ENCODE measurements around the gene MYH16.
"Not testable (repeated sequence)": the region's sequence is repeated elsewhere in the genome, so short reads cannot be mapped to it uniquely, and the experiment has no call there.

The MYH16 gene

GRCh38 chr7:99324559-99324958 is 51.9 kb downstream of the MYH16 start:
- peaks cover 11% of the 10 kb centered on the region for H3K36me3 ChIP-seq (ENCODE audit: insufficient read depth, insufficient read length, low read length)
- no peak overlapping the region for H3K4me3 ChIP-seq (ENCODE audit: insufficient read length, low read depth)
- no peak for TF ChIP-seq ZNF274 (IDR thresholded peaks at IDR 0.05; ENCODE audit: low read depth, low read length)
- TF ChIP-seq YY1 (IDR thresholded peaks at IDR 0.05; ENCODE audit: insufficient read depth, insufficient read length): no peak
- TF ChIP-seq SUZ12 (IDR thresholded peaks at IDR 0.05; ENCODE audit: extremely low read depth, insufficient read depth, insufficient read length): no peak
- no peaks in the 10 kb centered on the region for H3K9me3 ChIP-seq (ENCODE audit: insufficient read depth, low read length)
- H3K9ac ChIP-seq (ENCODE audit: insufficient read length, low read depth): peak overlapping the region; percentile 99
- no peak for DNase-seq (ENCODE audit: low read depth, low spot score)
- no peaks in the 10 kb centered on the region for H3K27me3 ChIP-seq (ENCODE audit: insufficient read depth, insufficient read length)
- no peaks in the 10 kb centered on the region for H3K4me1 ChIP-seq (ENCODE audit: insufficient read depth, insufficient read length)

GRCh38 chr7:99325001-99325493 is 52.4 kb downstream of the MYH16 start:
- no peaks in the 10 kb centered on the region for H3K27me3 ChIP-seq (ENCODE audit: insufficient read depth, insufficient read length)
- no peaks in the 10 kb centered on the region for H3K4me1 ChIP-seq (ENCODE audit: insufficient read depth, insufficient read length)
- H3K4me3 ChIP-seq (ENCODE audit: insufficient read length, low read depth): peak overlapping the region; percentile 89
- no peak for DNase-seq (ENCODE audit: low read depth, low spot score)
- no peaks in the 10 kb centered on the region for H3K9me3 ChIP-seq (ENCODE audit: insufficient read depth, low read length)
- no peak for TF ChIP-seq YY1 (IDR thresholded peaks at IDR 0.05; ENCODE audit: insufficient read depth, insufficient read length)
- TF ChIP-seq ZNF274 (IDR thresholded peaks at IDR 0.05; ENCODE audit: low read depth, low read length): no peak
- no peak for TF ChIP-seq SUZ12 (IDR thresholded peaks at IDR 0.05; ENCODE audit: extremely low read depth, insufficient read depth, insufficient read length)
- peaks cover 14% of the 10 kb centered on the region for H3K36me3 ChIP-seq (ENCODE audit: insufficient read depth, insufficient read length, low read length)
- H3K9ac ChIP-seq (ENCODE audit: insufficient read length, low read depth): peak overlapping the region; percentile 99

DNA sequence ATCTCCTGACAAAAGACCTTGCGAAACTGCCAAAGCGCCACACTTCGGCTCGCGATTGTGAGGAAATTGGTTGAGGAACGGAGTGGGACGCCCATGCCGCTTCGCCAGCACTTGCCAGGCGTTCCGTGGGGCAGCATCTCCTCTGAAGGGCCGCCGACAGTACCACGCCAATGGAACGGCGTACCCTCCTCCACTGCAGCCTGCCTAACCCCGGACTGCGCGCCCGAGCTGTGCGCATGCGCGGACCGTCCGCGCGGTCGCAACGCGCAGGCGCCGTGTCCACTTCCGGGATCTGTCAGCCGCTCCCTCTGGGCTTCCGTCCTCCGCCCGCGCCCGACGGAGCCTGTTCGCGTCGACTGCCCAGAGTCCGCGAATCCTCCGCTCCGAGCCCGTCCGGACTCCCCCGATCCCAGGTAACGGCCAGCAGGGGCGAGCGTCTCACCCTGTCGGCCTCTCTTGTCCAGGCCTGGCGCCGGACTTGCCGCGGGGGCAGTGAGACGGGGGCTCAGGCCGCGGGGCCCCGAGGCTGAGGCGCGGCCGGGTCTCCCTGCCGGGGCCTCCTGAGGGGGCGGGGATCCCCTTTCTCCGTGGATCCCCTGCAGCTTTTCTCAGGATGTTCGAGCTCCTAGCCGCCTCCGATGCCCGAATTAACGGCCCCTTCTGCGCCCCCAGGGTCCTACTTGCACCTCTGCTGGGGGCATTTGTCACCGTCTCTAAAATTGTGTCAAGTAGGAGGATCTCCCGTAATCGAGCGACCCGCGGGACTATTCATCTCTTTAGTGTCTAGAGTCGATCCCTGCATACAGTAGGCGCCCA is 53.2 kb downstream of the MYH16 start, which contains the start of gene ARPC1A:
Gene ARPC1A, plus strand, starts transcription at position 307 of the 816 bp plus-strand sequence. CDS start 7,456 bp downstream, outside the sequence.
- H3K4me3 ChIP-seq (ENCODE audit: insufficient read length, low read depth): peak within 1 kb of the TSS; percentile 89
- DNase-seq (ENCODE audit: low read depth, low spot score): peak; percentile 89
- no peak for TF ChIP-seq ZNF274 (IDR thresholded peaks at IDR 0.05; ENCODE audit: low read depth, low read length)
- TF ChIP-seq YY1 (IDR thresholded peaks at IDR 0.05; ENCODE audit: insufficient read depth, insufficient read length): no peak
- no peak for TF ChIP-seq SUZ12 (IDR thresholded peaks at IDR 0.05; ENCODE audit: extremely low read depth, insufficient read depth, insufficient read length)

DNA sequence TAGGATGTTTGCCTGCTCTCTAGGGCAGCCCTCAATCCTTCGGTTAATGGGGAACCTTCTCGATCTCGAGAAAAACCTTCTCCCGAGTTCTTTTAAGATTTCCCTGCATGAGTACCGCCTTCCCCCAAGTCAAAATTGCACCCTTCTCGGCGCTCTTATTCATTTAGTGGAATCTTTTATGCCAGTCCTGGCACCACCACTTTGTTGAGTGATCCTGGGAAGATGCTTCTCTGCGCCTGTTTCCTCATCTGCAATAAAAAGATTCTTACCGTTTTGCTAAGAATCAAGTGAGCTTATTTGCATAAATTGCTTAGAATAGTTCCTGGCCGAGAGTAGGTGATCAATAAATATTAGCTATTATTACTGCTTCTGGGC is 53.8 kb downstream of the MYH16 start:
- Histone ChIP-seq H3K36me3 (ENCODE audit: insufficient read depth, insufficient read length, low read length) (peaks cover 22% of the 10 kb centered on the region), H3K9ac (ENCODE audit: insufficient read length, low read depth) (peak overlapping the region; percentile 99), H3K9me3 (ENCODE audit: insufficient read depth, low read length) (no peaks in the 10 kb centered on the region), H3K27me3 (ENCODE audit: insufficient read depth, insufficient read length) (no peaks in the 10 kb centered on the region), H3K4me3 (ENCODE audit: insufficient read length, low read depth) (peak overlapping the region; percentile 89), H3K4me1 (ENCODE audit: insufficient read depth, insufficient read length) (no peaks in the 10 kb centered on the region)
- TF ChIP-seq YY1 (IDR thresholded peaks at IDR 0.05; ENCODE audit: insufficient read depth, insufficient read length) (no peak), SUZ12 (IDR thresholded peaks at IDR 0.05; ENCODE audit: extremely low read depth, insufficient read depth, insufficient read length) (no peak), ZNF274 (IDR thresholded peaks at IDR 0.05; ENCODE audit: low read depth, low read length) (no peak)
- no peak for DNase-seq (ENCODE audit: low read depth, low spot score)

More for the DNA sequence above, 53.2 kb downstream of the MYH16 start, which contains the start of gene ARPC1A:
- no peaks in the 10 kb centered on the region for H3K9me3 ChIP-seq (ENCODE audit: insufficient read depth, low read length)
- H3K4me1 ChIP-seq (ENCODE audit: insufficient read depth, insufficient read length): no peaks in the 10 kb centered on the region
- H3K9ac ChIP-seq (ENCODE audit: insufficient read length, low read depth): peak within 1 kb of the TSS; percentile 99
- peaks cover 16% of the 10 kb centered on the region for H3K36me3 ChIP-seq (ENCODE audit: insufficient read depth, insufficient read length, low read length)
- no peaks in the 10 kb centered on the region for H3K27me3 ChIP-seq (ENCODE audit: insufficient read depth, insufficient read length)

- H3K9me3 ChIP-seq (ENCODE audit: insufficient read depth, low read length); H3K27me3 ChIP-seq (ENCODE audit: insufficient read depth, insufficient read length); DNase-seq (ENCODE audit: low read depth, low spot score); H3K4me1 ChIP-seq (ENCODE audit: insufficient read depth, insufficient read length); H3K9ac ChIP-seq (ENCODE audit: insufficient read length, low read depth); H3K4me3 ChIP-seq (ENCODE audit: insufficient read length, low read depth): not testable (repeated sequence)
- H3K36me3 ChIP-seq (ENCODE audit: insufficient read depth, insufficient read length, low read length): peaks cover 41% of the 10 kb centered on the region
Observed at GRCh38 chr7:99330314-99330961, 57.8 kb downstream of the MYH16 start.

DNA sequence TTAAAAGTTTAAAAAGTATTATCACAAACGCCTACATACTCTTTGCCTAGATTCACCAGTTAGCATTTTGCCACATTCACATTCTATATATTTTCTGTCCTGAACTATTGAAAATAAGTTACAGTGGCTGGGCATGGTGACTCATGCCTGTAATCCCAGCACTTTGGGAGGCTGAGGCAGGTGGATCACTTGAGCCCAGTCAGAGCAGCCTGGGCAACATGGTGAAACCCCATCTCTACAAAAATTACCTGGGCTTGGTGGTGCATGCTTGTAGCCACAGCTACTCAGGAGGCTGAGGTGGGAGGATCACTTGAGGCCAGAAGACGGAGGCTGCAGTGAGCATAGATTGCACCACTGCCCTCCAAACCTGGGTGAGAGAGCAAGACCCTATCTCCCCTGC is 58.4 kb downstream of the MYH16 start:
- Histone ChIP-seq H3K4me1 (ENCODE audit: insufficient read depth, insufficient read length) (no peaks in the 10 kb centered on the region), H3K36me3 (ENCODE audit: insufficient read depth, insufficient read length, low read length) (peaks cover 44% of the 10 kb centered on the region), H3K4me3 (ENCODE audit: insufficient read length, low read depth) (no peak overlapping the region), H3K9me3 (ENCODE audit: insufficient read depth, low read length) (no peaks in the 10 kb centered on the region), H3K27me3 (ENCODE audit: insufficient read depth, insufficient read length) (no peaks in the 10 kb centered on the region), H3K9ac (ENCODE audit: insufficient read length, low read depth) (no peak overlapping the region)
- DNase-seq (ENCODE audit: low read depth, low spot score): no peak
- TF ChIP-seq ZNF274 (IDR thresholded peaks at IDR 0.05; ENCODE audit: low read depth, low read length): no peak
- no peak for TF ChIP-seq YY1 (IDR thresholded peaks at IDR 0.05; ENCODE audit: insufficient read depth, insufficient read length)
- TF ChIP-seq SUZ12 (IDR thresholded peaks at IDR 0.05; ENCODE audit: extremely low read depth, insufficient read depth, insufficient read length): no peak

- no peak for TF ChIP-seq ZNF274 (IDR thresholded peaks at IDR 0.05; ENCODE audit: low read depth, low read length)
- TF ChIP-seq SUZ12 (IDR thresholded peaks at IDR 0.05; ENCODE audit: extremely low read depth, insufficient read depth, insufficient read length): no peak
- TF ChIP-seq YY1 (IDR thresholded peaks at IDR 0.05; ENCODE audit: insufficient read depth, insufficient read length): no peak
- Histone ChIP-seq H3K4me3 (ENCODE audit: insufficient read length, low read depth) (no peak overlapping the region), H3K36me3 (ENCODE audit: insufficient read depth, insufficient read length, low read length) (peaks cover 59% of the 10 kb centered on the region), H3K9ac (ENCODE audit: insufficient read length, low read depth) (no peak overlapping the region), H3K4me1 (ENCODE audit: insufficient read depth, insufficient read length) (no peaks in the 10 kb centered on the region), H3K9me3 (ENCODE audit: insufficient read depth, low read length) (no peaks in the 10 kb centered on the region), H3K27me3 (ENCODE audit: insufficient read depth, insufficient read length) (no peaks in the 10 kb centered on the region)
- no peak for DNase-seq (ENCODE audit: low read depth, low spot score)
Observed at GRCh38 chr7:99339595-99339994, 67.0 kb downstream of the MYH16 start.
